ENCODE measurements around the gene DUOXA2.

The DUOXA2 gene

DNA sequence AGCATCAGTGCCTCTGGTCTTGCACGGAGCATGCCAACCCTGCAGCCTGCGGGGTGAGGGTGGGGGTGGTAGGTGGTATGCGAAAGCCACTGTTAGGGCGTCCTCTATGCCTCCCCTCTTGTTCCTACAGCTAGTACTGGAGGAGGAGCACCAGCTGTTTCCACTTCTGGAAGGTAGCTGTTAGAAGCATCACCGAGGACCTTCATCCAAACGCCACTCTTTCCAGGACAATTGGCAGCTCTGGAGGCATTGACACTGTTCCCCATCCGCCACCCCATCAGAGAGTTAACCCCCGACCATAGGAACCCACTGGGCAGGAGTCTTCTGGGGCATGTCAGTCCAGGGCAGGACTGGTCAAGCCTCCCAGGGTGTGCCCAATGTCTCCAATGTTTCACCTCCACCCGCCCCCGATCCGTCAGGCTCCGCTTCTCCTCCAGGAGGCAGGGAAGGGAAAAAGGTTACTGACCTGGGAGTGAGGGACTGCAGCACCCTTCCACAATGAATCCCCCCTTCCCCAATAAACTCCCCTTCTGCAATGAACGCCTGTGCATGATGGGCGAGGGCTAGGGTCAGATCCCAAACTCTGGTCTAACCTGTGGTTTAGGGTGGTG lies 641 bp upstream of the DUOXA2 start:
- no peaks in the 10 kb centered on the region for H3K36me3 ChIP-seq (ENCODE audit: control insufficient read depth, insufficient read depth, low read length)
- no peak overlapping the region for H3K4me3 ChIP-seq (ENCODE audit: low read length)
- peak overlapping the region; percentile 5 for H3K9ac ChIP-seq (ENCODE audit: low read length)
- no peaks in the 10 kb centered on the region for H3K9me3 ChIP-seq (ENCODE audit: control insufficient read depth, low read length)
- peaks cover 81% of the 10 kb centered on the region for H3K27me3 ChIP-seq (ENCODE audit: control insufficient read depth, insufficient read depth, low read length)
- H3K4me1 ChIP-seq (ENCODE audit: control insufficient read depth, insufficient read depth, low read length) = peaks cover 50% of the 10 kb centered on the region

GRCh38 chr15:45114751-45115085 lies 592 bp downstream of the DUOXA2 start:
- Histone ChIP-seq H3K36me3 (ENCODE audit: control insufficient read depth, insufficient read depth, low read length) (no peaks in the 10 kb centered on the region), H3K4me1 (ENCODE audit: control insufficient read depth, insufficient read depth, low read length) (peaks cover 50% of the 10 kb centered on the region), H3K9me3 (ENCODE audit: control insufficient read depth, low read length) (no peaks in the 10 kb centered on the region), H3K9ac (ENCODE audit: low read length) (no peak overlapping the region), H3K4me3 (ENCODE audit: low read length) (no peak overlapping the region), H3K27me3 (ENCODE audit: control insufficient read depth, insufficient read depth, low read length) (peaks cover 77% of the 10 kb centered on the region)

GRCh38 chr15:45115312-45115820 lies 1.2 kb downstream of the DUOXA2 start:
- no peak overlapping the region for H3K4me3 ChIP-seq (ENCODE audit: low read length)

GRCh38 chr15:45116006-45116481 lies 1.9 kb downstream of the DUOXA2 start:
- peaks cover 50% of the 10 kb centered on the region for H3K4me1 ChIP-seq (ENCODE audit: control insufficient read depth, insufficient read depth, low read length)
- H3K4me3 ChIP-seq (ENCODE audit: low read length) = no peak overlapping the region
- no peaks in the 10 kb centered on the region for H3K9me3 ChIP-seq (ENCODE audit: control insufficient read depth, low read length)
- H3K27me3 ChIP-seq (ENCODE audit: control insufficient read depth, insufficient read depth, low read length) = peaks cover 67% of the 10 kb centered on the region
- H3K9ac ChIP-seq (ENCODE audit: low read length) = no peak overlapping the region
- H3K36me3 ChIP-seq (ENCODE audit: control insufficient read depth, insufficient read depth, low read length) = no peaks in the 10 kb centered on the region

More at GRCh38 chr15:45115312-45115820, 1.2 kb downstream of the DUOXA2 start:
- H3K27me3 ChIP-seq (ENCODE audit: control insufficient read depth, insufficient read depth, low read length) = peaks cover 70% of the 10 kb centered on the region
- peaks cover 50% of the 10 kb centered on the region for H3K4me1 ChIP-seq (ENCODE audit: control insufficient read depth, insufficient read depth, low read length)
- no peak overlapping the region for H3K9ac ChIP-seq (ENCODE audit: low read length)
- H3K36me3 ChIP-seq (ENCODE audit: control insufficient read depth, insufficient read depth, low read length) = no peaks in the 10 kb centered on the region
- no peaks in the 10 kb centered on the region for H3K9me3 ChIP-seq (ENCODE audit: control insufficient read depth, low read length)

DNA sequence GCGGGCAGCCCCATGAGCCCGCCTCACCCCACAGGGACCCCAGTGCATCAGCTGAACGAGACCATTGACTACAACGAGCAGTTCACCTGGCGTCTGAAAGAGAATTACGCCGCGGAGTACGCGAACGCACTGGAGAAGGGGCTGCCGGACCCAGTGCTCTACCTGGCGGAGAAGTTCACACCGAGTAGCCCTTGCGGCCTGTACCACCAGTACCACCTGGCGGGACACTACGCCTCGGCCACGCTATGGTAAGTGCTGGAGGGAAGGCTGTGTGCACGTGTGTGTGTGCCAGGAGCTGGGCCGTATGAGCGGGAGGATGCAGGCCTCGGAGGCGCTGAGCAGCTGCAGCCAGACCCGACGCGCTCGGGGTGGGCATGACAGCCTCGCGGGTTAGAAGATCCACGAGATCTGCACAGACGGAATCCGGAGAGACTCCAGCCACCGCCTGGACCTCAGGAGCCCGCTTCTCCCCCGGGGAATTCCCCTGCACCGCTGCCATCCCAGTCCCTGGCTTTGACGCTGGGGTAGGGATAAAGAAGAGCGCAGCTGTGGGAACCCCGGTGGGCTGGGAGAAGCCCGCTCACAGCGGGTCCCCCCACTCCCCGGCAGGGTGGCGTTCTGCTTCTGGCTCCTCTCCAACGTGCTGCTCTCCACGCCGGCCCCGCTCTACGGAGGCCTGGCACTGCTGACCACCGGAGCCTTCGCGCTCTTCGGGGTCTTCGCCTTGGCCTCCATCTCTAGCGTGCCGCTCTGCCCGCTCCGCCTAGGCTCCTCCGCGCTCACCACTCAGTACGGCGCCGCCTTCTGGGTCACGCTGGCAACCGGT lies 2.6 kb downstream of the DUOXA2 start:
- no peaks in the 10 kb centered on the region for H3K36me3 ChIP-seq (ENCODE audit: control insufficient read depth, insufficient read depth, low read length)
- no peak overlapping the region for H3K4me3 ChIP-seq (ENCODE audit: low read length)
- H3K9me3 ChIP-seq (ENCODE audit: control insufficient read depth, low read length) = no peaks in the 10 kb centered on the region
- H3K27me3 ChIP-seq (ENCODE audit: control insufficient read depth, insufficient read depth, low read length) = peaks cover 63% of the 10 kb centered on the region
- H3K4me1 ChIP-seq (ENCODE audit: control insufficient read depth, insufficient read depth, low read length) = peaks cover 54% of the 10 kb centered on the region
- no peak overlapping the region for H3K9ac ChIP-seq (ENCODE audit: low read length)

DNA sequence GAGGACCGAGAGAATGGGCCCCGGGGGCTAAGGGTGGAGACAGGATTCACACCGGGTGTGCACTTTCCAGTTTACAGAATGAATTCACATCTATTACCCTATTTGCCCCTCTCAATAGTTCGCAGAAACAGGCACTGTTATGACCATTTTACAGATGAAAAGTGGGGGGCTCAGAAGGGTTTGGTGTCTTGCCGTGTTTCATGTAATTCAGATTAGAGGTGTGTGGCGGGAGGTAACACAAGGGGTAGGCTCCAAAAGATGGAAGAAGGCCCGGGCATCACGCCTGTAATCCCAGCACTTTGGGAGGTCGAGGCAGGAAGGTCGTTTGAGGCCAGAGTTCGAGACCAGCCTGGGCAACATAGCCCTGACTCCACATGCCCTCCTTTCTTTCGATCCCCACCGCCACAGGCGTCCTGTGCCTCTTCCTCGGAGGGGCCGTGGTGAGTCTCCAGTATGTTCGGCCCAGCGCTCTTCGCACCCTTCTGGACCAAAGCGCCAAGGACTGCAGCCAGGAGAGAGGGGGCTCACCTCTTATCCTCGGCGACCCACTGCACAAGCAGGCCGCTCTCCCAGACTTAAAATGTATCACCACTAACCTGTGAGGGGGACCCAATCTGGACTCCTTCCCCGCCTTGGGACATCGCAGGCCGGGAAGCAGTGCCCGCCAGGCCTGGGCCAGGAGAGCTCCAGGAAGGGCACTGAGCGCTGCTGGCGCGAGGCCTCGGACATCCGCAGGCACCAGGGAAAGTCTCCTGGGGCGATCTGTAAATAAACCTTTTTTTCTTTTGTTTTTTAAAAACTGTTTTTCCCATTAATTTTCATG lies 3.4 kb downstream of the DUOXA2 start:
- no peak overlapping the region for H3K4me3 ChIP-seq (ENCODE audit: low read length)
- no peaks in the 10 kb centered on the region for H3K9me3 ChIP-seq (ENCODE audit: control insufficient read depth, low read length)
- no peak overlapping the region for H3K9ac ChIP-seq (ENCODE audit: low read length)
- no peaks in the 10 kb centered on the region for H3K36me3 ChIP-seq (ENCODE audit: control insufficient read depth, insufficient read depth, low read length)
- H3K4me1 ChIP-seq (ENCODE audit: control insufficient read depth, insufficient read depth, low read length) = peaks cover 54% of the 10 kb centered on the region
- H3K27me3 ChIP-seq (ENCODE audit: control insufficient read depth, insufficient read depth, low read length) = peaks cover 55% of the 10 kb centered on the region

DNA sequence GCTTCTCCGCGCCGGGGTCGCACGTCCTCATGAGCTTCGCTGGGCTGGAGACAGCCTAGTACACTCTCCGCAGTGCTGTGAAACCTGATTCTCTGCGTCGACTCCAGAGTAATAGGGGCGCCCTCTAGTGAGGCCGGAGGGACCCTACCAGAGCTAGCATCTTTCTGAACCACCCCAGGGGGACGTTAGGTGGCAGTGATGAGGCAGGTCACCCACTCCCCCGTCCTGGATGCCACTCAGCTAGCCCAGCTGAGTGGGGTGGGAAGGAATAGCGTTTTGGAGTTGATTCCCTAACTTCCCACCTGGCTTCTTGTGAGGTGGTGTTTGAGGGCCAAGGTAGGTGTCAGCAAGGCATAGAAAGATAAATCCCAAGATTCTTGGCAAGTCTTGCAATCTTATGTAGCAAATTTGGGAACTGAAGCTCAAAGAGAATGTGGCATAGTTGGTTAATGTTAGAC lies 4.0 kb downstream of the DUOXA2 start:
- no peaks in the 10 kb centered on the region for H3K36me3 ChIP-seq (ENCODE audit: control insufficient read depth, insufficient read depth, low read length)
- H3K9ac ChIP-seq (ENCODE audit: low read length) = no peak overlapping the region
- peaks cover 48% of the 10 kb centered on the region for H3K27me3 ChIP-seq (ENCODE audit: control insufficient read depth, insufficient read depth, low read length)
- peaks cover 50% of the 10 kb centered on the region for H3K4me1 ChIP-seq (ENCODE audit: control insufficient read depth, insufficient read depth, low read length)
- H3K4me3 ChIP-seq (ENCODE audit: low read length) = no peak overlapping the region
- no peaks in the 10 kb centered on the region for H3K9me3 ChIP-seq (ENCODE audit: control insufficient read depth, low read length)

GRCh38 chr15:45118996-45119395 lies 4.9 kb downstream of the DUOXA2 start:
- peaks cover 41% of the 10 kb centered on the region for H3K4me1 ChIP-seq (ENCODE audit: control insufficient read depth, insufficient read depth, low read length)

GRCh38 chr15:45120081-45120972 lies 6.2 kb downstream of the DUOXA2 start:
- peaks cover 26% of the 10 kb centered on the region for H3K27me3 ChIP-seq (ENCODE audit: control insufficient read depth, insufficient read depth, low read length)
- no peaks in the 10 kb centered on the region for H3K9me3 ChIP-seq (ENCODE audit: control insufficient read depth, low read length)
- H3K36me3 ChIP-seq (ENCODE audit: control insufficient read depth, insufficient read depth, low read length) = no peaks in the 10 kb centered on the region
- no peak overlapping the region for H3K4me3 ChIP-seq (ENCODE audit: low read length)
- H3K9ac ChIP-seq (ENCODE audit: low read length) = no peak overlapping the region
- H3K4me1 ChIP-seq (ENCODE audit: control insufficient read depth, insufficient read depth, low read length) = peaks cover 33% of the 10 kb centered on the region

More at GRCh38 chr15:45118996-45119395, 4.9 kb downstream of the DUOXA2 start:
- Histone ChIP-seq H3K27me3 (ENCODE audit: control insufficient read depth, insufficient read depth, low read length) (peaks cover 40% of the 10 kb centered on the region), H3K4me3 (ENCODE audit: low read length) (no peak overlapping the region), H3K36me3 (ENCODE audit: control insufficient read depth, insufficient read depth, low read length) (no peaks in the 10 kb centered on the region), H3K9ac (ENCODE audit: low read length) (no peak overlapping the region), H3K9me3 (ENCODE audit: control insufficient read depth, low read length) (no peaks in the 10 kb centered on the region)

- H3K4me3 ChIP-seq (ENCODE audit: low read length) = no peak overlapping the region
- H3K9me3 ChIP-seq (ENCODE audit: control insufficient read depth, low read length) = no peaks in the 10 kb centered on the region
- no peak overlapping the region for H3K9ac ChIP-seq (ENCODE audit: low read length)
- H3K4me1 ChIP-seq (ENCODE audit: control insufficient read depth, insufficient read depth, low read length) = peaks cover 33% of the 10 kb centered on the region
- no peaks in the 10 kb centered on the region for H3K36me3 ChIP-seq (ENCODE audit: control insufficient read depth, insufficient read depth, low read length)
- peaks cover 20% of the 10 kb centered on the region for H3K27me3 ChIP-seq (ENCODE audit: control insufficient read depth, insufficient read depth, low read length)
These were observed 6.9 kb downstream of the DUOXA2 start for GRCh38 chr15:45121020-45121419.
